HG03354 (cell line): Measurements from ENCODE around the gene KRT81.
A peak's percentile ranks its signal among the peaks of the same experiment; 100 is the strongest.
"Not testable (repeated sequence)": the region's sequence is repeated elsewhere in the genome, so short reads cannot be mapped to it uniquely, and the experiment has no call there.

Experiments
- ATAC-seq: cut with Tn5 transposase; IDR thresholded peaks from one replicate; pipeline ENCODE4 v1.9.1; 2021; ENCODE audit warnings: mild to moderate bottlenecking; ENCODE audit not compliant: unreplicated experiment, poor library complexity, severe bottlenecking

The KRT81 gene

DNA sequence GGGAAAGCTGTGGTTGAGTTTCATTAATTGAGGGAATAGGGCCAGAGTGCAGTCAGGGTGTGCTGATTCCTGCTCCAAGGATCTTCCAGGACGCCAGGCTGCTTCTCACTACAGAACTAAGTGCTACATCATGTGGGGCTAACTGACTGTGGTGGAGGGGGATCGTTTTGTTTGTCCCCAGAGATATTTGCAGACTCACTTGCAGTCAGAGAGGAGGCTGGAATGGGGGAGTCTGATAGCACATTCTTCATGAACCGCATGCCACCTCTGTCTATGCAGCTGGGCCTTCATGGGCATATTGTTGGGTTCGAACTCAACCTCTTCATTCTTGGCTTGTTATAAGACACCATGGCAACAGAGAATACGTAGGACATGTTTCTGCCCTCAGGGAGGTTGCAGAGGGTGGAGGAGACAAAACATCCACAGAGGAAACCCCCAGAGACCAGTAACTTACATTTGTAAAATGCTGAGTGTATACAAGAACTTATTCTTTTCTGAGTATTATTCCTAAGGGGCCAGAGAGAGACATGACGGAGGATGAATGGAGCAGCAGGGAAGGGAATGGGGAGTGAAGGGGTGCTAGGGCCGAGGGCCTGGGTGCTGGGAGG lies 45.3 kb downstream of the KRT81 start:
- no peak for ATAC-seq

DNA sequence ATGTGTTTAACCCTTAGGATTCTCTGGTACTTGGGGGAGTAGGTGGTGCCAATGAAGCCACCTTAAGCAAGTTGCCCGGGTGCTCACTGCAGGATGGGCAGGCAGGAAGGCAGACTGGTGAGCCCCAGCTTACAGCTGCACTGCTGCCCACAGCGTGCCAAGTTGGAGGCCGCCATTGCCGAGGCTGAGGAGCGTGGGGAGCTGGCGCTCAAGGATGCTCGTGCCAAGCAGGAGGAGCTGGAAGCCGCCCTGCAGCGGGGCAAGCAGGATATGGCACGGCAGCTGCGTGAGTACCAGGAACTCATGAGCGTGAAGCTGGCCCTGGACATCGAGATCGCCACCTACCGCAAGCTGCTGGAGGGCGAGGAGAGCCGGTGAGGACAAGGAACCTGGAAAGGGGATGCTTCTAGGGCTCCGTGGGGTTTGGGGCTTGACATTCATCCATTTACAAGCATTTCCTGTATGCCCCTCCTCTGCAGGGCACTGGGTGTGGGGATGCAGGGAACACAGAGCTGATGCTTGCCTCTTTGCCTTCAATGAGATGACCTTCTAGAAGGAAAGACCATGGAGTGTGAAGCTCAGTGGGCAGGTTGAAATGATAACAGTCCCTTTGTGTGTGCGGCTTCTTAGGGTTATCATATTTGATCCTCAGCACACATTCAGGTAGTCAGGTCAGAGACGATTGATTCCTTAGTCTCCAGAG lies 45.9 kb downstream of the KRT81 start:
- ATAC-seq = no peak

DNA sequence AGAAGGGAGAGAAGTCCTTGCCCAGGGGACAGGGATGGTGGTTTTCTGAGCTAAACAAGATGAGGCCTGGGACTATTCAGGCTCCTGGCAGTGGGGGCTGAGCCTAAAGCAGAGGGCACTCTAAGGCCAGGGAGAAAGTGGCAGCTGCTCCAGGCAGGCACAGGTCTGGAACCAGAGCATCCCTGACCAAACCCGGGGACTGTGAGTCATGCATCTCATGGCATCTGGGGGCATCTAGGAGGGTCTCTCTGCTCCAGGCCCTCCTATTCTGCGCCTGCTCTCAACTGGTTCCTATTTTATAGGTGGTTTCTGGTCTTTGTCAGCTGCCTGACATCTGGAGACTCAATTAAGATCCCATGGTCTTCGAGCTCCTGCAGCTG lies 46.7 kb downstream of the KRT81 start:
- no peak for ATAC-seq

DNA sequence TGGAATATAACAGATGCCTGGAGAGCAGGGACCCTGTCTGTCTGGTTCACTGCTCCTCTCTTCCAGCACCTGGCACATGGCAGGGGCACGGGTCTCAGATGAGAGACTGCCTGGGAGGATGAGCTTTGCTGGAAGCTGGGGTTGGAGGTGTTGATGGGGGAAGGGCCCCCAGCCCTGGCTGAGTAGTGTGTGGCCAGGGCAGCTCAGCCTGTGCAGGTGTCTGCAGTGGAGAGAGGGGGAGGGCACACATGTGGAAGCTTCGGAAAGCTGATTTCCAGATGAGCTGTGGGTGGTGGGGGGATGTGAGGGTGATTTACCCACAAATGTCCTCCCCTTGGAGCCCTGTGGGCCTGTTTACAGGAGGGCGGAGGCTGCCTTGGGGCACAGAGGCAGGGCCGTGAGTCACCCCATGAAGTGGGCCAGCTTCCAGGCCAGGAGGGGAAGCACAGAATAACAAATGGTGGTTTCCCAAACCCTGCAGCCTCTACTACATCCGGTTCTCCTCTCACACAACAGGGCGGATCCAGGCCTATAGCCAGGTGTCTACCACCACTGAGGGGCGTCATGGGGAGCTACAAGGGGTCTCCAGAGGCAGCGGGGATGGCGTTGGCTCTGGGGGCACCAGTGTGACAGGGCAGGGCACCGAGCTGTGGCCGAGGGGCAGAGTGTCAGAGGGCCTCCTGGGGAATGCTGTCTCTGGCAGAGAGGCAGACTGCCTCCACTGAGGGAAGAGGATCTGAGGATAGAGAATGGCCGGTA lies 47.3 kb downstream of the KRT81 start:
- ATAC-seq = peak; percentile 93

DNA sequence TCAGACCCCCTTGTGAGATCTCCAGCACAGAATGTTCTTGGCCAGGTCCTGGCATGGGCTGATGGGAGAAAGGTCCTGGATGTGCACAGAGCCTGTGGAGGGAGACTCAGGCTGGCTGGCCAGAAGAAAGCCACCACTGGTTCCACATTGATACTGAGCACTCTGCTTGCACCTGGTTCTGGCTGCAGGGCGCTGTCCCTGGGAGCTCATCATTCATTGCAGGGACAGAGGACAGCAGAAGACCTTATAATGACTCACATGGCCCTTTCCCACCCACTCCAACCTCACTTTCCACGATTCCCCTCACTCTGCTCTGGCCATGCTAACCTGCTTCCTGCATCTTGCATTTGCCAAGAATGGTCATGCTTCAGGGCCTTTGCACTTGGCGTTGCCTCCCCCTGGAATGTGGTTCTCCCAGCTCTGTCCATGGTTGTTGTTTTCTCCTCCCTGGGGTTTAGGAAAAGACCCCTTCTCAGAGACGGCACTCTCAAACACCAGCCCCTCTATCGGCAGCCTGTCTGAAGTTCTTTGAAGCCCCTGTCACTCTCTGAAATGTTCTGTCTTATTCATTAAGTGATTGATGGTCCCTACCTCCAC lies 48.0 kb downstream of the KRT81 start:
- no peak for ATAC-seq

DNA sequence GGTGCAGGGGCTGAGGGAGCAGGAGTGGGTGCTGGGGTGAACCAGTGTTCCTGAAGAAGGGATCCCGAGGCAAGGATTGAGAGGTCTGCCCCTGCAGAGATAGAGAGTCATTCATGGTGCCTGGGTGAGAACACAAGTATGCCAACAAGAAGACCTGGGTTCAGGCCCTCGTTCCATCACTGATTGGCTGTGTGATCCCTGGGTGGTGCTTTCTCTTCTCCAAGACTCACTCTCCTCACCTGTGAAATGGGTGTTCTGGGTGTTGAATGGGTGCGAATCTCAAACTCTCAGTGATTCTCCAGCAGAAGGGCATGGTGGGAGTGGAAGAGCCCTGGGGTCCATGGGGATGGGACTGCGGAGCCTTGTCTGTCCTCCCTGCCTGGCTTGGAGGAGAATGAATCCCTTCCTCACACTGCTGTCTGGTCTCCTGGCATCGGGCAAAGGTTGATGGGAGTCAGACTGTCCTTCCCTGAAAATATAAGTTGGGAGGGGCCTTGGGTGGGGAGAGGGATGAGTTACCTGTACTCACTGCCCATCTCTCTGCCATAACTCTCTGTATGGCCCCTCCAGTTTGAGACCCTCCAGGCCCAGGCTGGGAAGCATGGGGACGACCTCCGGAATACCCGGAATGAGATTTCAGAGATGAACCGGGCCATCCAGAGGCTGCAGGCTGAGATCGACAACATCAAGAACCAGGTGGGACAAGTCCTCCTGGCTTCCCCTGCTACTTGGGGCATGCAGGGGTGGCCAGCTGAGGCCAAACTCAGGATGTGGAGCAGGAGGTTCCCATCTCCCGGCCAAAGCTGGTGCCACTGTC lies 48.7 kb downstream of the KRT81 start:
- ATAC-seq = no peak

DNA sequence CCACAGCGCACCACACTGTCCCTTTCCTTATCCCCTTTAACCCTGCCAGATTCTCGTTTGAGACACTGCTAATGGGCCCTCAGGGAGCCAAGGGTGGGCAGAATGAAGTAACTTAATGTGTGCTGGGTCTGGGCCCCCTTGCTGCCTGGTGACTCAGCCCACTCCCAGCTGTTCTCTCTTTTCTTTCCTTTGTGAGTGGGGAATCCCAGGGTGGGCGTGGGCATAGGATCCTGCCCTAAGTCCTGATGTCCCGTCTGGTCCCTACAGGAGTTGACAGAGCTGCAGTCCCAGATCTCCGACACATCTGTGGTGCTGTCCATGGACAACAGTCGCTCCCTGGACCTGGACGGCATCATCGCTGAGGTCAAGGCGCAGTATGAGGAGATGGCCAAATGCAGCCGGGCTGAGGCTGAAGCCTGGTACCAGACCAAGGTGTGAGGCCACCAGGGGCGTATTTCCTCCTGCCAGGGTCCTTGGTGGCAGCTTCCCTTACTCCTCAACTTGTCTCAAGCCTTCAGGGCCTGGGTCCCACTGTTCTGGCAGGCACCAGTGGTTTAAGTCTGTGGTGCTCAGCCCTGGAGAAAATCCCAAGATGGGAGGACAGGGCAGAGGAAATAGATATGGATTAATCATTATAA lies 50.0 kb downstream of the KRT81 start:
- ATAC-seq = no peak

DNA sequence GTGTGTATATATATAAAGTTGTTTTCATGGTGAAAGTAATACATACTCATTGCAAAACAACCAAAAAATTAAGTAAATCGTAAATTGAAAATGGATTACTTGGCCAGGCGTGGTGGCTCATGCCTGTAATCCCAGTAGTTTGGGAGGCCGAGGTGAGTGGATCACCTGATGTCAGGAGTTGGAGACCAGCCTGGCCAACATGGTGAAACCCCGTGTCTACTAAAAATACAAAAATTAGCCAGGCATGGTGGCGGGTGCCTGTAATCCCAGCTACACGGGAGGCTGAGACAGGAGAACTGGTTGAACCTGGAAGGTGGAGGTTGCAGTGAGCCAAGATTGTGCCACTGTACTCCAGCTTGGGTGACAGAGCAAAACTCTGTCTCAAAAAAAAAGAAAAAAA lies 51.1 kb downstream of the KRT81 start:
- not testable (repeated sequence) for ATAC-seq

DNA sequence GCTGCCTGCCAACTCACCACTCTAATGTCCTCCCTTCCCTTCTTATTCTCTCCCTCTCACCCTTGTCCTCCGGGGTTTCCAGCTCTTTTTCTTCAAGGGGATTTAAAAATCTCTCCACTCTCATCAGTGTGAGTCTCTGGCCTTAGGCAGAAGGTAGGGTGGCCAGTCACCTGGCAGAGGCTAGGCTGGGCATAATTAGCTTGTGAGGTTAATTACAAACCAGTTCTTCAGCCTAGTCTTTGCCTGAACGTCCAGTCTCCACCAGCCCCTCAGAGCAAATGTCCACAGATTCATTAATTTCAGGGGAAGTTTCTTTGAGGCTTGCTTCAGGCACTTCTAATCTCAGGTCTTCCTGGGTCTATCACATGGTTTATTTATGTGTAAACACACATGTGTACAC lies 51.6 kb downstream of the KRT81 start:
- ATAC-seq = no peak

DNA sequence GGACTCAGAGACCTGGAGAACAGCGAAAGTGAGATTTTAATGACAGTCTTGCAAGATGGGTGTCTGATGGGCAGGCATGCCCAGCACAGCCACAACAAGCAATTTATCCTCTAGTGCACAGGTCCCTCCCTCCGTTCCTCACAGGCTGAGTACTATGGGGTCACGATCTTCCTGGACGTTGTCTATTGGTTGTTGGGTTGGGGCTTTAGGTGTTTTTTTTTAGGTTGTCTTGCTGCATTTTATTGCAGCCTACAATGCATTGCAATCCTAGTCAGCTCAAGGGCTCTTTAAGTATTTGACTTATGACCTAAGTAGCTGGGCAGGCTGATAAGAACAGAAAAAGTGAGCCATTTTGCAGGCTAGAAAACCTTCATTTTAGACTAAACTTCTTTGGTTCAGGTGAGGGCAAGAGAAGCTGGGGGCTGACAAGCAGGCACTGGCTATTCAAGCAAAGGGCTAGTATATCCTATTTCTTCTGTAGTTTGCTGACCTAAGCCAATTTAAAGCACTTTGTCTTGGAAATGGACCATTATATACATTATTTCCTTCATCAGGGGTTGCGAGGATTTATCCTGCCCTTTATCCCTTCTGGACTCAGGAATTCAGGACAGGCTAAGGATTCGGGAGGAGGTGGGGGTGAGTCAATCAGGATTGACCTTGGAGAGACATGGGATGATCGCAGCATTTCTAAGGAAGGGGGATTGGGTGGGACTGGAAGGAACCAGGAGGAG lies 52.3 kb downstream of the KRT81 start:
- no peak for ATAC-seq

DNA sequence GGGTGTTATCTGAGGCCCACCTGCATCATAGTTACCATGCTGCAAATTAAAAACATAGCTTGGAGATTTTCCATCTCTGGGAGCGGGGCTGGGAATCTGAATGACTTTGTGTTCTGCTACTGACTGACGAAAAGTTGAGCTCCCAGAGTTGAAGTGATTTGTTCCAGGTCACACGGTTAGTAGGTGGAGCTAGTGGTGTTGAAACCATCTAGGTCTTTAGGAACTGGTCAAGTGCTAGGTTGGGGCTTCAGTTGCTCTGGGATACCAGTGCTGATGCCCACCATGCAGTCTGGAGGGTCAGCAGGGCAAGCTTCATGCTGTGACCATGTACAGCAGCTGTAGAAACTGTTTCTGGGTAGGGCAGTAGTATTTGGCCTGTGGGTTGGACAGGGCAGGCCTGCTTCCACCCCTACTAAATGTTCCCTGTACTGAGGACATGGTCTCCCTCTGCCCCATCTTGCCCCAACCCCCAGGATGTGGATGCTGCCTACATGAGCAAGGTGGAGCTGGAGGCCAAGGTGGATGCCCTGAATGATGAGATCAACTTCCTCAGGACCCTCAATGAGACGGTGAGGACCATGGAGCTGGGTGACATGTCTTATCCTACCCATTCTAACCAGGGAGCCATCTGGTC lies 53.0 kb downstream of the KRT81 start:
- no peak for ATAC-seq

DNA sequence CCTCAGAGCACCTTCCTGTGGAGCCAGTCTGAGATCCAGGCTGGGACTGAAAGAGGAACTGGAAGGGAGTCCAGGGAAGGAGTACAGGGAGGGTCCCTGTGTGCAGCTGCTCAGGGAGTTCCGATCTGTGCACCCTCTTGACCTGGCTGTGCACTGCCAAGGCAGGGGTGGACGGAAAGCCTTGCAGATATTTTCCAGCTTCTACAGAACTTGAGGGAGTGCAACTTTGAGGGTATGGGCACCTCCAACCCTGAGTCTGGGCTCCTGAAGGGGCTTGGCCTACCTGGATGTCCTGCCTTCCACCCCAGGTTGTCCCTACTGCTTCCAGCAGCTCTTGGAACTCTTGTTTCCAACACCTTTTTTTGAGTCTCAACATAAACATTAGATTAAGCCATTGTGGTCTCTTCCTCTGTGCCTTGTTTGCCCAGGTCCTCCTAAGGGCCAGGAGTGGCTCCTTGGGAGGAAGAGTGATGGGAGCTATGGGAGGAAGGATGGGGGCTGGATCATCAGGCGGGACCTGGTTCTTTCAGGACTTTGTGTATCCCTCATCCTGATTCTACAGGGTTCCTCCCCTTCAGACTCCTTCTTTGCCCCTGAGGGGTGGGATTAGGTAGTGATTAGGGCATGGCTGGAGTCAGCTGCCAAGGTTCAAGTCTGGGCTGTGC lies 54.8 kb downstream of the KRT81 start:
- ATAC-seq = no peak
